Astrocyte (in vitro differentiated cells and primary cell): ENCODE data around the gene HNRNPH2.

Experiments used
- EZH2 ChIP-seq: IDR thresholded peaks from 2 replicates; pipeline ENCODE4 v1.6.1; 2012; ENCODE audit warnings: mild to moderate bottlenecking, low read length, inconsistent platforms; ENCODE audit not compliant: insufficient read depth
- TF ChIP-seq, protein P1 (sequence below): IDR thresholded peaks from 2 replicates; pipeline ENCODE4 v1.5.1; 2011; ENCODE audit warnings: low read depth, mild to moderate bottlenecking, inconsistent platforms, low read length, moderate library complexity; ENCODE audit not compliant: insufficient read depth

DNA sequence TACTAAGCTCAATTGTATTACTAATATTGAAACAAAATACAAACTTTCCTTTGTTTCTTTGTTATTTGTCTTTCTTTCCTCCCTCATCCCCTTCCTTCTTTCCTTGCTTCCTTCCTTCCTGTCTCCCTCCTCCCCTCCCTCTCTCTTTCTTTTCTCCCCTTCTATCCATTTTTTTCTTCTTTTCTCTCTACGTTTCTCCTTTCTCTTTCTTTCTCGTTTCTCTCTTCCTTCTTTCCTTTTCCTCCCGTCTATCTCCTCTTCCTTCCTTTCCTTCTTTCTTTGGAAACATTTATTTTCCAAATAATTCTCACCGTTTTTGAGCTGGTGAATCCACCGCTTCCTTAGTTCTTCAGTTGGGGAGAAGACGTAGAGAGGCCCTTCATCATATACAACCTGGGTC lies 38.3 kb upstream of the HNRNPH2 start:
- TF ChIP-seq, protein P1, sequence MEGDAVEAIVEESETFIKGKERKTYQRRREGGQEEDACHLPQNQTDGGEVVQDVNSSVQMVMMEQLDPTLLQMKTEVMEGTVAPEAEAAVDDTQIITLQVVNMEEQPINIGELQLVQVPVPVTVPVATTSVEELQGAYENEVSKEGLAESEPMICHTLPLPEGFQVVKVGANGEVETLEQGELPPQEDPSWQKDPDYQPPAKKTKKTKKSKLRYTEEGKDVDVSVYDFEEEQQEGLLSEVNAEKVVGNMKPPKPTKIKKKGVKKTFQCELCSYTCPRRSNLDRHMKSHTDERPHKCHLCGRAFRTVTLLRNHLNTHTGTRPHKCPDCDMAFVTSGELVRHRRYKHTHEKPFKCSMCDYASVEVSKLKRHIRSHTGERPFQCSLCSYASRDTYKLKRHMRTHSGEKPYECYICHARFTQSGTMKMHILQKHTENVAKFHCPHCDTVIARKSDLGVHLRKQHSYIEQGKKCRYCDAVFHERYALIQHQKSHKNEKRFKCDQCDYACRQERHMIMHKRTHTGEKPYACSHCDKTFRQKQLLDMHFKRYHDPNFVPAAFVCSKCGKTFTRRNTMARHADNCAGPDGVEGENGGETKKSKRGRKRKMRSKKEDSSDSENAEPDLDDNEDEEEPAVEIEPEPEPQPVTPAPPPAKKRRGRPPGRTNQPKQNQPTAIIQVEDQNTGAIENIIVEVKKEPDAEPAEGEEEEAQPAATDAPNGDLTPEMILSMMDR = no peak
- no peak for TF ChIP-seq EZH2
